GM12872 (cell line): ENCODE results near the gene ZNF646.

Experiments
- TF ChIP-seq, protein P1 (sequence below): IDR thresholded peaks from 3 replicates; pipeline ENCODE4 v1.5.1; 2011; ENCODE audit warnings: low read depth, mild to moderate bottlenecking, low read length, moderate library complexity; ENCODE audit not compliant: insufficient read depth

The ZNF646 gene, protein sequence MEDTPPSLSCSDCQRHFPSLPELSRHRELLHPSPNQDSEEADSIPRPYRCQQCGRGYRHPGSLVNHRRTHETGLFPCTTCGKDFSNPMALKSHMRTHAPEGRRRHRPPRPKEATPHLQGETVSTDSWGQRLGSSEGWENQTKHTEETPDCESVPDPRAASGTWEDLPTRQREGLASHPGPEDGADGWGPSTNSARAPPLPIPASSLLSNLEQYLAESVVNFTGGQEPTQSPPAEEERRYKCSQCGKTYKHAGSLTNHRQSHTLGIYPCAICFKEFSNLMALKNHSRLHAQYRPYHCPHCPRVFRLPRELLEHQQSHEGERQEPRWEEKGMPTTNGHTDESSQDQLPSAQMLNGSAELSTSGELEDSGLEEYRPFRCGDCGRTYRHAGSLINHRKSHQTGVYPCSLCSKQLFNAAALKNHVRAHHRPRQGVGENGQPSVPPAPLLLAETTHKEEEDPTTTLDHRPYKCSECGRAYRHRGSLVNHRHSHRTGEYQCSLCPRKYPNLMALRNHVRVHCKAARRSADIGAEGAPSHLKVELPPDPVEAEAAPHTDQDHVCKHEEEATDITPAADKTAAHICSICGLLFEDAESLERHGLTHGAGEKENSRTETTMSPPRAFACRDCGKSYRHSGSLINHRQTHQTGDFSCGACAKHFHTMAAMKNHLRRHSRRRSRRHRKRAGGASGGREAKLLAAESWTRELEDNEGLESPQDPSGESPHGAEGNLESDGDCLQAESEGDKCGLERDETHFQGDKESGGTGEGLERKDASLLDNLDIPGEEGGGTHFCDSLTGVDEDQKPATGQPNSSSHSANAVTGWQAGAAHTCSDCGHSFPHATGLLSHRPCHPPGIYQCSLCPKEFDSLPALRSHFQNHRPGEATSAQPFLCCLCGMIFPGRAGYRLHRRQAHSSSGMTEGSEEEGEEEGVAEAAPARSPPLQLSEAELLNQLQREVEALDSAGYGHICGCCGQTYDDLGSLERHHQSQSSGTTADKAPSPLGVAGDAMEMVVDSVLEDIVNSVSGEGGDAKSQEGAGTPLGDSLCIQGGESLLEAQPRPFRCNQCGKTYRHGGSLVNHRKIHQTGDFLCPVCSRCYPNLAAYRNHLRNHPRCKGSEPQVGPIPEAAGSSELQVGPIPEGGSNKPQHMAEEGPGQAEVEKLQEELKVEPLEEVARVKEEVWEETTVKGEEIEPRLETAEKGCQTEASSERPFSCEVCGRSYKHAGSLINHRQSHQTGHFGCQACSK (N-terminal part only)

DNA sequence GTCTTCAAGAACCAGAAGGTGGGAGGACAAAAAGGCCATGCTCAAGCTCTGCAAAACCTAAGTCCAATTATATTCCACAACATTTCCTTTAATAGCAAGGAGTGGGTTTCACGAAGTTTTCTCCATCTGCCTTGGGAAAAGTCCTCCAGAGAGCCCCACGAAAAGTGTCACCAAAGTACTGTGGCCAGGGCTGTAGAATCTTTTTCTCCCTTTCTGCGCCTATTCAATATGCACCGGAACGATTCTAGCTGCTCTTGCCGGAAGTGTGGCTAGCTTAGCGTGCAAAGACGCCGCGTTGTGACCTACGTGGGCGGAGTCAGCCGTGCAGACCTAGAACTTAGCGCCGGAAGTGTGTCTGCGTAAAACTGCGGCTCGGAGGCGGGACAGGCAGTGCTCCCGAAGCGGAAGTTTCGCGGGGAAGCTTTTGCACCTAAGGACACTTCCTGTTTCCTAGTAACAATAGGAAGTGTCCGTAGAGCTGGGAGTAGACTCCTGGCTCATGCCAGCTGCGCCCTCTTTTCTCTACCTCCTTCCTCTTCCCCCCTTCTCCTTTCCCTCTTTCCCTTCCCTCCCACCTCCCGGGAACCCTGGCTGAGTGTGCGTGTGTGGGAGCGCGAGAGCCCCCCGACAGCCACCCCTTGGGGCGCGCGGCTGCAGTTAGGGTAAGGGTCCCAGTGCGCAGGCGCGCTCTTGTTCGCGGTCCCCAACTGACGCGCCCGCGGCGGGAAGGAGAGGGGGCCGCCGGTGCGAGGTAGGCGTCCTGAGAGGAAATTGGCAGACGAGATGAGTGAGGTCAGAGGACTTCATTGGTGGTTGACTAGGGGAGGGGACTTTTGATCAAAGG, at the start of gene ZNF646, which contains the start of gene ZNF668:
Gene ZNF646, plus strand, starts transcription at position 453 of the 844 bp plus-strand sequence. CDS start 1,903 bp downstream, outside the sequence.
Gene ZNF668, minus strand, starts transcription at position 271 of the 844 bp plus-strand sequence. CDS start 9,781 bp downstream, outside the sequence.
- TF ChIP-seq, protein P1, sequence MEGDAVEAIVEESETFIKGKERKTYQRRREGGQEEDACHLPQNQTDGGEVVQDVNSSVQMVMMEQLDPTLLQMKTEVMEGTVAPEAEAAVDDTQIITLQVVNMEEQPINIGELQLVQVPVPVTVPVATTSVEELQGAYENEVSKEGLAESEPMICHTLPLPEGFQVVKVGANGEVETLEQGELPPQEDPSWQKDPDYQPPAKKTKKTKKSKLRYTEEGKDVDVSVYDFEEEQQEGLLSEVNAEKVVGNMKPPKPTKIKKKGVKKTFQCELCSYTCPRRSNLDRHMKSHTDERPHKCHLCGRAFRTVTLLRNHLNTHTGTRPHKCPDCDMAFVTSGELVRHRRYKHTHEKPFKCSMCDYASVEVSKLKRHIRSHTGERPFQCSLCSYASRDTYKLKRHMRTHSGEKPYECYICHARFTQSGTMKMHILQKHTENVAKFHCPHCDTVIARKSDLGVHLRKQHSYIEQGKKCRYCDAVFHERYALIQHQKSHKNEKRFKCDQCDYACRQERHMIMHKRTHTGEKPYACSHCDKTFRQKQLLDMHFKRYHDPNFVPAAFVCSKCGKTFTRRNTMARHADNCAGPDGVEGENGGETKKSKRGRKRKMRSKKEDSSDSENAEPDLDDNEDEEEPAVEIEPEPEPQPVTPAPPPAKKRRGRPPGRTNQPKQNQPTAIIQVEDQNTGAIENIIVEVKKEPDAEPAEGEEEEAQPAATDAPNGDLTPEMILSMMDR: peak; percentile 4; the same call in 1 of the 3 replicates

DNA sequence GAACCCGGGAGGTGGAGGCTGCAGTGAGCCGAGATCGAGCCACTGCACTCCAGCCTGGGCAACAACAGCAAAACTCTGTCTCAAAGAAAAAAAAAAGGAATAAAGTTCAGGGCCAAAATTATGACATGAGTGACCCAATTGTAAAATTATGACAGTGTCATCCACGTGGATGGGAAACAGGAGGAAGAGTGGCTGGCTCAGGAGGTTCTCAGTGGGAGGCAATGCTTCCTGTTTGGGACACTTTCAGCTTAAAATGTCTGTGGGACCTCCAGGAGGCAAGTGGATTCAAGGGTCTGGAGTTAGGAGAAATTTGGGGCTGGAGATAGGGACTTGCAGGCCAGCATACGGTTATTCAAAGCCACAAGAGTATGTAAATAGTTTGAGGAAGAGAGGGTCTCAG, 48.9 kb upstream of the ZNF646 start:
- TF ChIP-seq, protein P1: no peak

DNA sequence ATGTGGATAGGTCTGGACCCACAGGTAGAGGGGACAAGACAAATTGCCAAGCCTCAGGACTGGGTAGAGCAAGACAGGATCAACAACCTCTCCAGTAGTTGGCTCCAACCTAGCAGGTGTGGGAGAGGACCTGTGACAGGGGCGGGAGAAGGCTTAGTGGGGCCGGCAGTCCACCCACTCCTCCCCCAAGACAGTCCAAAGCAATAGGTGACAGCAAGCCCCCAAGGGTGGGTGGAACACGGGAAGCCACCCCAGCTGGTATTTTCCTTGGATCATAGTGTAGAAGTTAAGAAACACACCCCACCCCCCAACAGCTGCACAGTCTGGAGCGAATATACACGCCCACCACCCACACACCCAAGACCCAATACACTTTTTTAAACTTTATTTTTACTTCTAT, 45.0 kb upstream of the ZNF646 start:
- TF ChIP-seq, protein P1: no peak

DNA sequence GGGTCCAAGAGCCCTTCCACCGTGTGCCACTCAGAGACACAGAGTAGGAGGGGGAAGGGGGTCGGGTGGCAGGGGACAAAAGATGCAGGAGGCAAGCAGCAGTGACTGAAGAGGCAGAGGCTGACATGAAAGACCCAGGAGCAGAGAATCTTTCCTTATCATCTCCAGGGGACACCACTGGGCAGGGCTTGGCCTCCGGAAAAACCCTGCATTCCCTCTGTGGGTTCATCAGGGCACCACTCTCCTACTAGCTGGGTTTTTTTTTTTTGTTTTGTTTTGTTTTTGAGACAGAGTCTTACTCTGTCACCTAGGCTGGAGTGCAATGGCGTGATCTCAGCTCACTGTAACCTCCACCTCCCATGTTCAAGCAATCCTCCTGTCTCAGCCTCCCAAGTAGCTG, 42.9 kb upstream of the ZNF646 start:
- TF ChIP-seq, protein P1: no peak

DNA sequence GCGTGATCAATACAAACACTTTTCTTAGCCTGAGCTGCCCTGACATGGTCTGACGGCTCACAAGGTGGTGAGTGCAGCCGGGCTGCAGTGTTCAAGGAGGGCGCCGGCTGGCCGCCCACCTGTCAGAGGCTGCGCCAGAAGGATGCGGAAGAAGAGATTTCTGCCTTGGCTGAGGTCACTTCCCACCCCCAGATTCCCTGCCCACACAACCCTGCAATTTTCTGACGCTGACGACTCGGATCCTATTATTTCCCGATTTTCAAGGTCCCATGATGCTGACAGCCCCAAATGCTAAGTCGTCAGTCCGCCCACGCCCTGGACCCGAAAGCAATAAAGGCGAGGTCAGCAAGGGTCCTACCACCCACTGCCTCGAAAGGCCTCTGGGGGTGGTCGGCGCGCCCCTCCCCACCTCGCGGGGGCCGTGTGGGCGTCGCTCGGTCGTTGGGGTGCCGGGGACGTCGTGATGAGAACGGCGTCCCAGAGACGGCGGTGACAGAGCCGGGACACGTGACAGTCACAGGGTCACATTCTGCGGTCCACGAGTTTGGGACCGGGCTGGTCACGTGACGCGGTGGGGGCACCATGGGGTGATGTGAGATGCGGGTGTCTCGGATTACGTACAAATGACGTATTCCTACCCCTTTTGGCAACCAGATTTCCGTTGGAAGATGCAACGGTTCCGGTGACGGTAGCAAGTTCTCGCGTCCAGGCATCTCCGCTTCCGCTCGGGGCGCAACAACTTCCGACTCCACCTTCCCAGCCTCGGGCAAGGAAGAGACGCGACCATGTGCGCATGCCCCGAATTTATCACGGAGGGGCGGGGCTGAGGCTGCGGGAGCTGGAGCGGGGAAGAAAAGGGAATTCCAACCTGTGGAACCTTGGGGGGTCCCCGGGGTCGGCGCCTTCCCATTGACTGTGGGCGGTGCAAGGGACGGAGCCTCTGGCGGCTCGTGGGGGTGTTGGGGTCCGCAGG, 41.2 kb upstream of the ZNF646 start, which contains the start of gene STX4:
Gene STX4, plus strand, starts transcription at position 823 of the 973 bp plus-strand sequence. CDS start 248 bp downstream, outside the sequence.
- TF ChIP-seq, protein P1: no peak
